Fibroblast of skin of abdomen (primary cell): Measurements from ENCODE around the gene ZNF284. TPM values are rescaled to one million over a fixed set of nuclear protein-coding genes. Genes with fewer than 3 reads are reported as not detected.
A peak's percentile ranks its signal among the peaks of the same experiment; 100 is the strongest.

ENCODE experiments used
- DNase-seq: peaks from one replicate; pipeline ENCODE4 v3.0.0-alpha.2; 2013
- polyA plus RNA-seq, 2 experiments: library from polyadenylated mRNA; unstranded; fragments of 120-200 nt; gene quantifications; one replicate each; pipeline ENCODE4 v1.2.1, GENCODE V29; 2013; ENCODE audit not compliant: insufficient read length in 2 of 2

The ZNF284 gene
- polyA plus RNA-seq (2013, experiment 1 of 2; ENCODE audit: insufficient read length) = 2.3 TPM
- polyA plus RNA-seq (2013, experiment 2 of 2; ENCODE audit: insufficient read length) = 2.0 TPM

GRCh38 chr19:44071824-44072542 lies at the start of gene ZNF284:
Gene ZNF284, plus strand, starts transcription at chr19:44072159. Its CDS starts 4,231 bp downstream, at chr19:44076390.
- DNase-seq = peak; percentile 93

GRCh38 chr19:44024900-44025216 lies 47.1 kb upstream of the ZNF284 start:
- DNase-seq = no peak

- peak; percentile 93 for DNase-seq
These were observed 46.6 kb upstream of the ZNF284 start, which contains the start of gene ZNF222 for GRCh38 chr19:44025217-44025936. Gene ZNF222, plus strand, starts transcription at chr19:44025379. Its CDS starts 58 bp downstream, at chr19:44025437.

GRCh38 chr19:44026622-44027021 lies 45.3 kb upstream of the ZNF284 start:
- DNase-seq = no peak

- DNase-seq = no peak
These were observed 39.9 kb upstream of the ZNF284 start for GRCh38 chr19:44032001-44032610.

GRCh38 chr19:44042147-44042546 lies 29.8 kb upstream of the ZNF284 start:
- DNase-seq = no peak

- no peak for DNase-seq
These were observed 21.0 kb upstream of the ZNF284 start for GRCh38 chr19:44050740-44051649.

- peak; percentile 94 for DNase-seq
These were observed 20.1 kb upstream of the ZNF284 start, which contains the start of gene ZNF223 for GRCh38 chr19:44051650-44052402. Gene ZNF223, plus strand, starts transcription at chr19:44052036. Its CDS starts 3,141 bp downstream, at chr19:44055177.

- no peak for DNase-seq
These were observed 16.1 kb upstream of the ZNF284 start for GRCh38 chr19:44055870-44056269.

GRCh38 chr19:44059229-44059628 lies 12.7 kb upstream of the ZNF284 start:
- no peak for DNase-seq

GRCh38 chr19:44061038-44061437 lies 10.9 kb upstream of the ZNF284 start:
- DNase-seq = no peak

- DNase-seq = no peak
These were observed 5.7 kb upstream of the ZNF284 start for GRCh38 chr19:44066305-44066704.

- DNase-seq = no peak
These were observed 2.5 kb upstream of the ZNF284 start for GRCh38 chr19:44069415-44069814.

GRCh38 chr19:44072543-44073401 lies 813 bp downstream of the ZNF284 start:
- peak; percentile 1 for DNase-seq

GRCh38 chr19:44076325-44076724 lies 4.4 kb downstream of the ZNF284 start:
- no peak for DNase-seq

GRCh38 chr19:44092108-44092507 lies 20.1 kb downstream of the ZNF284 start:
- no peak for DNase-seq

GRCh38 chr19:44093931-44094765 lies 22.2 kb downstream of the ZNF284 start, which contains the start of gene ZNF224:
Gene ZNF224, plus strand, starts transcription at chr19:44094361. Its CDS starts 3,513 bp downstream, at chr19:44097874.
- DNase-seq = peak; percentile 92

GRCh38 chr19:44107751-44108150 lies 35.8 kb downstream of the ZNF284 start:
- no peak for DNase-seq

GRCh38 chr19:44109458-44109857 lies 37.5 kb downstream of the ZNF284 start:
- DNase-seq = no peak
